BLaER1 treated with 17β-estradiol and CSF1 and Interleukin-3, amounts not matched to agents 10 nM and 100 nM (cell line): Measurements from ENCODE around the gene ABL2.
A peak's percentile ranks its signal among the peaks of the same experiment; 100 is the strongest.
"Not testable (repeated sequence)": the region's sequence is repeated elsewhere in the genome, so short reads cannot be mapped to it uniquely, and the experiment has no call there.

Experiments
- H3K27ac ChIP-seq, 11 experiments: shearing (Covaris generic); formaldehyde crosslinking; 2 replicates each; pipeline ENCODE4 v1.8.1; 2022
- H3K27me3 ChIP-seq, 11 experiments: shearing (Covaris generic); formaldehyde crosslinking; 2 replicates each; pipeline ENCODE4 v1.8.1; 2022
- H3K36me3 ChIP-seq, 11 experiments: shearing (Covaris generic); formaldehyde crosslinking; 2 replicates each; pipeline ENCODE4 v1.8.1; 2022
- H3K4me1 ChIP-seq, 10 experiments: shearing (Covaris generic); formaldehyde crosslinking; 2 replicates each; pipeline ENCODE4 v1.8.1; 2022
- H3K4me2 ChIP-seq, 11 experiments: shearing (Covaris generic); formaldehyde crosslinking; 2 replicates each; pipeline ENCODE4 v1.8.1; 2022
- H3K4me3 ChIP-seq, 10 experiments: shearing (Covaris generic); formaldehyde crosslinking; 2 replicates each; pipeline ENCODE4 v1.8.1; 2022
- H3K9ac ChIP-seq, 11 experiments: shearing (Covaris generic); formaldehyde crosslinking; 2 replicates each; pipeline ENCODE4 v1.8.1; 2022
- H3K9me3 ChIP-seq, 11 experiments: shearing (Covaris generic); formaldehyde crosslinking; replicated peaks in 1 of 11; 2 replicates each; pipeline ENCODE4 v1.8.1; 2022
- H4K20me1 ChIP-seq, 11 experiments: shearing (Covaris generic); formaldehyde crosslinking; 2 replicates each; pipeline ENCODE4 v1.8.1; 2022
- Cebpa-rat ChIP-seq, 11 experiments: shearing (Covaris generic); IDR thresholded peaks; 2 replicates each; pipeline ENCODE4 v1.8.1; 2022

ABL2 gene

GRCh38 chr1:179144626-179145025 is 84.9 kb downstream of the ABL2 start:
- Histone ChIP-seq H3K4me3 (no peak overlapping the region), H3K4me2 (no peak overlapping the region), H3K27ac (no peak overlapping the region), H3K4me1 (peaks cover 24 to 41% (median 30%) of the 10 kb centered on the region in 10 experiments), H3K36me3 (peaks cover 20 to 50% (median 35%) of the 10 kb centered on the region in 11 experiments), H3K9ac (no peak overlapping the region), H3K27me3 (no peaks in the 10 kb centered on the region), H3K9me3 (peaks cover 13 to 39% (median 29%) of the 10 kb centered on the region in 11 experiments; a peak in 21 of 22 replicates), H4K20me1 (peaks cover 0 to 16% (median 0%) of the 10 kb centered on the region in 11 experiments; a peak in 3 of 22 replicates)
- no peak for TF ChIP-seq Cebpa-rat (IDR thresholded peaks at IDR 0.05)

GRCh38 chr1:179143322-179143721 is 86.2 kb downstream of the ABL2 start:
- Histone ChIP-seq H3K9ac (no peak overlapping the region), H3K4me2 (peak overlapping the region; percentile 7 to 93 (median 51); a peak in 21 of 22 replicates), H3K27ac (peak overlapping the region in 7 of 11 experiments; percentile 4 to 78 (median 57); a peak in 9 of 22 replicates)

DNA sequence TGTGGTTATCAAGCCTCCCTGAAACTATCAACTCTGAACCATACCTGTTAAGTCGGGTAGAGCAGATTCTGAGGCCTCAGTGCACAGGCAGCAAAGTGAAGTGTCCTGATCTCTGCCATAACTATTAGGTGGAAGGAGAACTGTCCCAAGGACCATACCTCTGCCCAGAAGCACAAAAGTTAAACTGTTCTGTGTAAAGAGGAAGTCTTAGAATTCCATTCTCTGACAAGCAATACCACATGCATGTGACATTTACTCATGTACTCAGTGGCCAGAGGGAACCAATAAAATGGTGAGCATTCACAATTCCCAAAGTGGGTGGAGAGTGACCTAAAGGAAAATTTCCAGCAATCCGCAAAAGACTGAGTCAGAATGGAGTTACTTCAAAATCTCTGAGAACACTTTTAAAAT is 86.6 kb downstream of the ABL2 start:
- no peak for TF ChIP-seq Cebpa-rat (IDR thresholded peaks at IDR 0.05)
- peak overlapping the region in 3 of 10 experiments; percentile 48 to 54 (median 53); a peak in 6 of 20 replicates for H3K4me3 ChIP-seq
- peak overlapping the region in 8 of 11 experiments; percentile 4 to 78 (median 56); a peak in 11 of 22 replicates for H3K27ac ChIP-seq
- no peaks in the 10 kb centered on the region for H3K27me3 ChIP-seq
- H3K9me3 ChIP-seq: peaks cover 0 to 25% (median 15%) of the 10 kb centered on the region in 11 experiments; a peak in 17 of 22 replicates
- peaks cover 10 to 37% (median 22%) of the 10 kb centered on the region in 11 experiments; a peak in 21 of 22 replicates for H3K36me3 ChIP-seq
- peaks cover 0 to 26% (median 0%) of the 10 kb centered on the region in 11 experiments; a peak in 5 of 22 replicates for H4K20me1 ChIP-seq
- H3K9ac ChIP-seq: peak overlapping the region in 4 of 11 experiments; percentile 4 to 77 (median 72); a peak in 5 of 22 replicates
- peaks cover 24 to 41% (median 32%) of the 10 kb centered on the region in 10 experiments for H3K4me1 ChIP-seq
- peak overlapping the region; percentile 7 to 93 (median 53); a peak in 16 of 22 replicates for H3K4me2 ChIP-seq

More at GRCh38 chr1:179143322-179143721, 86.2 kb downstream of the ABL2 start:
- no peak for TF ChIP-seq Cebpa-rat (IDR thresholded peaks at IDR 0.05)
- Histone ChIP-seq H4K20me1 (peaks cover 0 to 22% (median 0%) of the 10 kb centered on the region in 11 experiments; a peak in 4 of 22 replicates), H3K4me3 (peak overlapping the region in 2 of 10 experiments; percentile 53 to 54; a peak in 1 of 20 replicates), H3K9me3 (peaks cover 4 to 29% (median 19%) of the 10 kb centered on the region in 11 experiments; a peak in 19 of 22 replicates), H3K27me3 (no peaks in the 10 kb centered on the region), H3K36me3 (peaks cover 14 to 41% (median 26%) of the 10 kb centered on the region in 11 experiments), H3K4me1 (peaks cover 24 to 41% (median 32%) of the 10 kb centered on the region in 10 experiments)

DNA sequence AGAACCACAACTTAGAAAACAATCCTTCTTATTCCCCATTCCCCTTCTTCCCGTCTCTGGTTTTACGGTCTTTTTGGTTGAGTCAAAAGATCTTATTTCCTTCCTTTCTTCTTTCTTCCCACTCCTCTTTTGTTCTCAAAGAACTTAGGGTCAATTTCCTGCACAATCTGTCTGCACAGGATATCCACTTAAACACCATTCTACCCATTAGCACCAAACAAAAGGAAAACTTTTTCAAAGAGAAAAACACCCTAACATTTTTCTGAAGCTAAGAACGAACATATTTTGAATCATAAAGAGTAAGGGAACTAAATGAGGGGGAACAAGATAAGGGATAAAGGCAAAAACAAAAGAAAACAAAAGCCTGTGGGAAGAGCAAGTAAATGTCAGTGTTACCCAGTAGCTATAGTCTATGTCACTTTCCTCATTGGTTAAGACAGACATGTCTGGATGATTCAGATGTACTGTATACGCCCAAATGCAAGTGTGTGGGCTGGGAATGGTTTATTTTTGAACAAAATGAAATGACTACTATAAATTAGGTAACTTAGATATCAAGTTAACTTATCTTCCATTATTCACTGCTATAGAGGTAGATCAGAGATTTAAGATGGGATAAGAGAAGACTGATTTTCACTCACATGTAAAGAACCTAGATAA is 87.8 kb downstream of the ABL2 start:
- peak overlapping the region in 10 of 11 experiments; percentile 13 to 81 (median 64); a peak in 18 of 22 replicates for H3K27ac ChIP-seq
- peaks cover 24 to 41% (median 32%) of the 10 kb centered on the region in 10 experiments for H3K4me1 ChIP-seq
- peaks cover 0 to 29% (median 0%) of the 10 kb centered on the region in 11 experiments; a peak in 5 of 22 replicates for H4K20me1 ChIP-seq
- H3K27me3 ChIP-seq: no peaks in the 10 kb centered on the region
- H3K9ac ChIP-seq: peak overlapping the region in 7 of 11 experiments; percentile 1 to 79 (median 53); a peak in 12 of 22 replicates
- H3K36me3 ChIP-seq: peaks cover 3 to 25% (median 16%) of the 10 kb centered on the region in 11 experiments; a peak in 15 of 22 replicates
- no peak for TF ChIP-seq Cebpa-rat (IDR thresholded peaks at IDR 0.05)
- H3K4me3 ChIP-seq: peak overlapping the region in 5 of 10 experiments; percentile 28 to 54 (median 48); a peak in 9 of 20 replicates
- H3K9me3 ChIP-seq: peaks cover 0 to 18% (median 7%) of the 10 kb centered on the region in 11 experiments; a peak in 14 of 22 replicates
- peak overlapping the region; percentile 46 to 93 (median 68); a peak in 21 of 22 replicates for H3K4me2 ChIP-seq

DNA sequence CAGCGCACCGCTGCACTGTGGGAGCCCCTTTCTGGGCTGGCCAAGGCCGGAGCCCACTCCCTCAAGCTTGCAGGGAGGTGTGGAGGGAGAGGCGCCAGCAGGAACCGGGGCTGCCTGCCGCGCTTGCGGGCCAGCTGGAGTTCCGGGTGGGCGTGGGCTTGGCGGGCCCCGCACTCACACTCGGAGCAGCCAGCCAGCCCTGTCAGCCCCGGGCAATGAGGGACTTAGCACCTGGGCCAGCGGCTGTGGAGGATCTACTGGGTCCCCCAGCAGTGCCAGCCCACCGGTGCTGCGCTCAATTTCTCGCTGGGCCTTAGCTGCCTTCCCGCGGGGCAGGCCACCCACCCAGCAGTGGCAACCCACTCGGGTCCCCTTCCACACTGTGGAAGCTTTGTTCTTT is 90.7 kb downstream of the ABL2 start:
- not testable (repeated sequence) for H3K4me3 ChIP-seq, H3K4me2 ChIP-seq, H3K27ac ChIP-seq, H3K9ac ChIP-seq, H3K27me3 ChIP-seq
- peaks cover 21 to 36% (median 29%) of the 10 kb centered on the region in 10 experiments for H3K4me1 ChIP-seq
- peaks cover 0 to 17% (median 0%) of the 10 kb centered on the region in 11 experiments; a peak in 5 of 22 replicates for H4K20me1 ChIP-seq
- H3K36me3 ChIP-seq: peaks cover 0 to 20% (median 13%) of the 10 kb centered on the region in 11 experiments; a peak in 13 of 22 replicates
- H3K9me3 ChIP-seq: peaks cover 0 to 20% (median 7%) of the 10 kb centered on the region in 11 experiments; a peak in 13 of 22 replicates

- Histone ChIP-seq H3K4me2 (no peak overlapping the region), H3K9me3 (peaks cover 0 to 20% (median 7%) of the 10 kb centered on the region in 11 experiments; a peak in 13 of 22 replicates), H3K36me3 (peaks cover 0 to 26% (median 13%) of the 10 kb centered on the region in 11 experiments; a peak in 15 of 22 replicates), H3K27ac (no peak overlapping the region), H3K9ac (no peak overlapping the region), H3K4me1 (peaks cover 11 to 26% (median 19%) of the 10 kb centered on the region in 10 experiments), H3K27me3 (no peaks in the 10 kb centered on the region), H4K20me1 (peaks cover 0 to 24% (median 0%) of the 10 kb centered on the region in 11 experiments; a peak in 5 of 22 replicates), H3K4me3 (no peak overlapping the region)
- TF ChIP-seq Cebpa-rat (IDR thresholded peaks at IDR 0.05): no peak
Measured at GRCh38 chr1:179137617-179138255, 91.7 kb downstream of the ABL2 start.

GRCh38 chr1:179135707-179136106 is 93.8 kb downstream of the ABL2 start:
- not testable (repeated sequence) for H3K4me3 ChIP-seq, H3K4me2 ChIP-seq, H3K27ac ChIP-seq, H3K9ac ChIP-seq, H3K27me3 ChIP-seq
- peaks cover 0 to 20% (median 7%) of the 10 kb centered on the region in 11 experiments; a peak in 13 of 22 replicates for H3K9me3 ChIP-seq
- peaks cover 0 to 24% (median 0%) of the 10 kb centered on the region in 11 experiments; a peak in 5 of 22 replicates for H4K20me1 ChIP-seq
- H3K36me3 ChIP-seq: peaks cover 7 to 38% (median 17%) of the 10 kb centered on the region in 11 experiments; a peak in 19 of 22 replicates
- H3K4me1 ChIP-seq: peaks cover 0 to 14% (median 2%) of the 10 kb centered on the region in 10 experiments; a peak in 13 of 20 replicates

DNA sequence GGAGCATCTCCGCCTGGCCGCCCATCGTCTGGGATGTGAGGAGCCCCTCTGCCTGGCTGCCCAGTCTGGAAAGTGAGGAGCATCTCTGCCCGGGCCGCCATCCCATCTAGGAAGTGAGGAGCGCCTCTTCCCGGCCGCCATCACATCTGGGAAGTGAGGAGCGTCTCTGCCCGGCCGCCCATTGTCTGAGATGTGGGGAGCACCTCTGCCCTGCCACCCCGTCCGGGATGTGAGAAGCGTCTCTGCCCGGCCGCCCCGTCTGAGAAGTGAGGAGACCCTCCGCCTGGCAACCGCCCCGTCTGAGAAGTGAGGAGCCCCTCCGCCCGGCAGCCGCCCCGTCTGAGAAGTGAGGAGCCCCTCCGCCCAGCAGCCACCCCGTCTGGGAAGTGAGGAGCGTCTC is 94.3 kb downstream of the ABL2 start:
- H3K4me3 ChIP-seq, H3K4me2 ChIP-seq, H3K27me3 ChIP-seq, H3K27ac ChIP-seq, H3K9ac ChIP-seq: not testable (repeated sequence)
- Histone ChIP-seq H3K4me1 (peaks cover under 1 to 11% (median 2%) of the 10 kb centered on the region in 10 experiments; a peak in 15 of 20 replicates), H4K20me1 (peaks cover 0 to 24% (median 0%) of the 10 kb centered on the region in 11 experiments; a peak in 5 of 22 replicates), H3K36me3 (peaks cover 12 to 43% (median 21%) of the 10 kb centered on the region in 11 experiments; a peak in 18 of 22 replicates), H3K9me3 (peaks cover 0 to 20% (median 7%) of the 10 kb centered on the region in 11 experiments; a peak in 12 of 22 replicates)
